Sciatic nerve (tissue), 2 donors: ENCODE results near the gene MMP25. TPM values are rescaled to one million over a fixed set of nuclear protein-coding genes. Genes with fewer than 3 reads are reported as not detected.
A peak's percentile ranks its signal among the peaks of the same experiment; 100 is the strongest.

Source experiments
- ATAC-seq: fragments of 200-7000 bp; cut with Tn5 transposase; one replicate; pipeline ENCODE4 v1.9.1; 2020; ENCODE audit warnings: mild to moderate bottlenecking, moderate library complexity
- DNase-seq: peaks from one replicate; pipeline ENCODE4 v3.0.0-alpha.2; 2020; ENCODE audit warnings: low spot score
- intact Hi-C: fragments of 100-400 bp; cut with DNase I; formaldehyde crosslinking; loops from one replicate; pipeline ENCODE4 v1.14.2; 2022
- total RNA-seq: library from RNA; stranded (reverse); fragmentation: NEBNext Ultra II Directional; extraction: Animal tissue kit (Norgen Biotek cat#: 25700); gene quantifications from one replicate; pipeline ENCODE4 v1.2.1, GENCODE V29; 2021
- donor health status: DM: no; HTN: no; CAD: no.
- donor health status: DM: no; HTN: no; CAD: no.

The MMP25 gene
- total RNA-seq, 1 donor from 2014 or later = 9.1 TPM

- ATAC-seq (no peak), DNase-seq (no peak)
- intact Hi-C loops = loop anchor here (10.0 kb wide), 1 partner anchor 530 kb away; the partner anchor contains the start of gene SLX4
Measured at GRCh38 chr16:3084969-3085670, 38.8 kb downstream of the MMP25 start.

GRCh38 chr16:3085868-3086595 lies 39.7 kb downstream of the MMP25 start:
- ATAC-seq (no peak), DNase-seq (no peak)
- intact Hi-C loops = loop anchor here (10.0 kb wide), 1 partner anchor 529 kb away; the partner anchor contains the start of gene SLX4

- ATAC-seq (peak; percentile 66), DNase-seq (no peak)
- intact Hi-C loops = loop anchor here (10.0 kb wide), 1 partner anchor 528 kb away; the partner anchor contains the start of gene SLX4
Measured at GRCh38 chr16:3086596-3087242, 40.4 kb downstream of the MMP25 start.

GRCh38 chr16:3087243-3088235 lies 41.2 kb downstream of the MMP25 start:
- intact Hi-C loops = loop anchor here (10.0 kb wide), 1 partner anchor 527 kb away; the partner anchor contains the start of gene SLX4
- no peak for DNase-seq
- peak; percentile 41 for ATAC-seq

GRCh38 chr16:3088450-3088849 lies 42.1 kb downstream of the MMP25 start:
- no peak for ATAC-seq
- no peak for DNase-seq
- intact Hi-C loops = loop anchor here (10.0 kb wide), 1 partner anchor 526 kb away; the partner anchor contains the start of gene SLX4

- DNase-seq (no peak), ATAC-seq (no peak)
- intact Hi-C loops = loop anchor here (10.0 kb wide), 1 partner anchor 526 kb away; the partner anchor contains the start of gene SLX4
Measured at GRCh38 chr16:3088925-3089716, 42.8 kb downstream of the MMP25 start.

- ATAC-seq (no peak), DNase-seq (no peak)
- intact Hi-C loops = loop anchor here (10.0 kb wide), 1 partner anchor 525 kb away; the partner anchor contains the start of gene SLX4
Measured at GRCh38 chr16:3089717-3090592, 43.6 kb downstream of the MMP25 start.

GRCh38 chr16:3091551-3091950 lies 45.2 kb downstream of the MMP25 start:
- intact Hi-C loops = no loop called here
- DNase-seq = no peak

GRCh38 chr16:3092501-3092941 lies 46.2 kb downstream of the MMP25 start:
- intact Hi-C loops = no loop called here
- ATAC-seq (no peak), DNase-seq (no peak)

More at GRCh38 chr16:3091551-3091950, 45.2 kb downstream of the MMP25 start:
- no peak for ATAC-seq

- DNase-seq (no peak), ATAC-seq (no peak)
- intact Hi-C loops = no loop called here
Measured at GRCh38 chr16:3094289-3095027, 48.1 kb downstream of the MMP25 start.

- ATAC-seq (no peak), DNase-seq (no peak)
- intact Hi-C loops = no loop called here
Measured at GRCh38 chr16:3095869-3096268, 49.5 kb downstream of the MMP25 start.

- intact Hi-C loops = no loop called here
Measured at GRCh38 chr16:3096362-3096761, 50.0 kb downstream of the MMP25 start.

GRCh38 chr16:3097266-3097665 lies 50.9 kb downstream of the MMP25 start:
- intact Hi-C loops = no loop called here
- ATAC-seq (no peak), DNase-seq (no peak)

More at GRCh38 chr16:3096362-3096761, 50.0 kb downstream of the MMP25 start:
- DNase-seq (no peak), ATAC-seq (no peak)

GRCh38 chr16:3098459-3099394 lies 52.4 kb downstream of the MMP25 start, which contains the start of gene ZSCAN10:
TSS of gene ZSCAN10 (minus strand) at chr16:3099294. CDS start at chr16:3092937, 6,357 bp downstream.
- intact Hi-C loops = no loop called here

GRCh38 chr16:3099395-3099731 lies 53.0 kb downstream of the MMP25 start:
- no peak for DNase-seq
- no peak for ATAC-seq
- intact Hi-C loops = no loop called here

More at GRCh38 chr16:3098459-3099394, 52.4 kb downstream of the MMP25 start, which contains the start of gene ZSCAN10:
- DNase-seq (no peak), ATAC-seq (no peak)
